IMR-90 (cell line): ENCODE data around the gene MARK2. TPM values are rescaled to one million over a fixed set of nuclear protein-coding genes. Genes with fewer than 3 reads are reported as not detected.

Experiments
- ATAC-seq: fragments of 200-7000 bp; cut with Tn5 transposase; 2 replicates; pipeline ENCODE4 v1.9.1; 2020; ENCODE audit warnings: low read depth, mild to moderate bottlenecking, moderate library complexity
- BruUV-seq: library from RNA; stranded (reverse); fragments of 400-500 nt; replicated peaks from 2 replicates; lab custom pipeline; 2021; lab: Mats Ljungman, UMichigan
- CTCF ChIA-PET: fragments of 300-600 bp; formaldehyde crosslinking; extraction: SDS; loops from one replicate; lab custom pipeline; 2021; ENCODE audit warnings: antibody characterized with exemption; lab: Yijun Ruan, JAX
- POLR2A ChIA-PET: fragments of 300-600 bp; sonication (Branson Sonifier 250); formaldehyde crosslinking; loops from one replicate; lab custom pipeline; 2022; ENCODE audit warnings: antibody characterized with exemption; ENCODE audit not compliant: unreplicated experiment; lab: Charles Lee
- DNase-seq: peaks from one replicate; pipeline ENCODE4 v3.0.0; 2013
- H2AFZ ChIP-seq: replicated peaks from 2 replicates; pipeline ENCODE3; 2013; ENCODE audit warnings: low read length, mild to moderate bottlenecking; ENCODE audit not compliant: poor library complexity
- H2AK5ac ChIP-seq: 2 replicates; pipeline ENCODE4 v1.6.1; 2013; ENCODE audit warnings: low read depth, low read length, inconsistent platforms
- H2AK9ac ChIP-seq: replicated peaks from 2 replicates; pipeline ENCODE3; 2013; ENCODE audit warnings: mild to moderate bottlenecking, low read depth, low read length, moderate library complexity; ENCODE audit not compliant: poor library complexity
- H2BK120ac ChIP-seq: 2 replicates; pipeline ENCODE4 v1.6.1; 2013; ENCODE audit warnings: low read depth, low read length, inconsistent platforms
- H2BK15ac ChIP-seq: 3 replicates; pipeline ENCODE4 v1.6.1; 2013; ENCODE audit warnings: low read depth, low read length, inconsistent platforms
- H2BK20ac ChIP-seq: 2 replicates; pipeline ENCODE4 v1.6.1; 2013; ENCODE audit warnings: low read depth, mild to moderate bottlenecking, inconsistent platforms, low read length, moderate library complexity
- H2BK5ac ChIP-seq: 2 replicates; pipeline ENCODE4 v1.6.1; 2013; ENCODE audit warnings: mild to moderate bottlenecking, low read depth, low read length, inconsistent platforms; ENCODE audit not compliant: poor library complexity, severe bottlenecking
- H3K14ac ChIP-seq: replicated peaks from 2 replicates; pipeline ENCODE4 v1.6.1; 2013; ENCODE audit warnings: low read depth, low read length, inconsistent platforms
- H3K18ac ChIP-seq: 2 replicates; pipeline ENCODE4 v1.6.1; 2013; ENCODE audit warnings: low read depth, low read length, control low read depth
- H3K23ac ChIP-seq: 2 replicates; pipeline ENCODE4 v1.6.1; 2013; ENCODE audit warnings: low read depth, low read length, inconsistent platforms
- H3K27ac ChIP-seq: 2 replicates; pipeline ENCODE4 v1.5.1; 2013; ENCODE audit warnings: mild to moderate bottlenecking, control low read depth, low read length; ENCODE audit not compliant: insufficient read depth
- H3K27me3 ChIP-seq: 2 replicates; pipeline ENCODE4 v1.6.1; 2013; ENCODE audit warnings: low read length; ENCODE audit not compliant: control insufficient read depth, insufficient read depth
- H3K36me3 ChIP-seq: 2 replicates; pipeline ENCODE4 v1.6.1; 2013; ENCODE audit warnings: low read length, mixed read lengths; ENCODE audit not compliant: control insufficient read depth, insufficient read depth
- H3K4ac ChIP-seq: 2 replicates; pipeline ENCODE4 v1.6.1; 2013; ENCODE audit warnings: low read depth, low read length, inconsistent platforms
- H3K4me1 ChIP-seq: 2 replicates; pipeline ENCODE4 v1.6.1; 2013; ENCODE audit warnings: low read length, mixed read lengths; ENCODE audit not compliant: control insufficient read depth, insufficient read depth
- H3K4me2 ChIP-seq: 2 replicates; pipeline ENCODE4 v1.6.1; 2013; ENCODE audit warnings: low read depth, mild to moderate bottlenecking, control low read depth, low read length, moderate library complexity
- H3K4me3 ChIP-seq: 2 replicates; pipeline ENCODE4 v1.5.1; 2013; ENCODE audit warnings: low read depth, mild to moderate bottlenecking, control low read depth, low read length, moderate library complexity; ENCODE audit not compliant: insufficient read depth
- H3K56ac ChIP-seq: 2 replicates; pipeline ENCODE4 v1.6.1; 2013; ENCODE audit warnings: low read length, inconsistent platforms; ENCODE audit not compliant: insufficient read depth; ENCODE audit errors: extremely low read depth
- H3K79me1 ChIP-seq, 2 experiments: 2 replicates each; pipeline ENCODE4 v1.6.1; 2013; ENCODE audit warnings: low read length in 2 of 2, inconsistent platforms in 1 of 2, low read depth in 1 of 2
- H3K9ac ChIP-seq: 2 replicates; pipeline ENCODE4 v1.6.1; 2013; ENCODE audit warnings: low read depth, low read length, control low read depth
- H3K9me1 ChIP-seq: 2 replicates; pipeline ENCODE4 v1.6.1; 2013; ENCODE audit warnings: low read length, inconsistent platforms; ENCODE audit not compliant: insufficient read depth
- H3K9me3 ChIP-seq: 2 replicates; pipeline ENCODE4 v1.6.1; 2013; ENCODE audit warnings: low read length; ENCODE audit not compliant: control insufficient read depth, insufficient read depth
- H4K20me1 ChIP-seq: 2 replicates; pipeline ENCODE4 v1.6.1; 2013; ENCODE audit warnings: low read length, inconsistent platforms; ENCODE audit not compliant: insufficient read depth
- H4K5ac ChIP-seq: 2 replicates; pipeline ENCODE4 v1.6.1; 2013; ENCODE audit warnings: mild to moderate bottlenecking, low read depth, low read length, control low read depth
- H4K8ac ChIP-seq, 2 experiments: 2 replicates each; pipeline ENCODE4 v1.6.1; 2013; ENCODE audit warnings: low read depth in 2 of 2, low read length in 2 of 2, control low read depth in 1 of 2, inconsistent platforms in 1 of 2
- H4K91ac ChIP-seq: 2 replicates; pipeline ENCODE4 v1.6.1; 2013; ENCODE audit warnings: low read depth, low read length, inconsistent platforms; ENCODE audit not compliant: insufficient read depth
- BHLHE40 ChIP-seq: fragments of 150-350 bp; IDR thresholded peaks from 2 replicates; pipeline ENCODE4 v1.6.1; 2016; ENCODE audit warnings: mild to moderate bottlenecking, low read depth, low read length
- CEBPB ChIP-seq: IDR thresholded peaks from 2 replicates; pipeline ENCODE4 v1.6.1; 2012; ENCODE audit warnings: low read depth, low read length, improper control_type of control experiment
- CHD1 ChIP-seq: IDR thresholded peaks from 2 replicates; pipeline ENCODE4 v1.6.1; 2012; ENCODE audit warnings: low read depth, low read length, improper control_type of control experiment
- FOS ChIP-seq: fragments of 150-350 bp; IDR thresholded peaks from 2 replicates; pipeline ENCODE4 v1.6.1; 2016; ENCODE audit warnings: low read depth, low read length
- MAFK ChIP-seq: IDR thresholded peaks from 2 replicates; pipeline ENCODE4 v1.6.1; 2012; ENCODE audit warnings: low read depth, low read length, improper control_type of control experiment
- MAZ ChIP-seq: IDR thresholded peaks from 2 replicates; pipeline ENCODE4 v1.6.1; 2012; ENCODE audit warnings: low read depth, mild to moderate bottlenecking, low read length, improper control_type of control experiment, moderate library complexity, borderline replicate concordance
- MXI1 ChIP-seq: IDR thresholded peaks from 2 replicates; pipeline ENCODE4 v1.6.1; 2012; ENCODE audit warnings: low read depth, mild to moderate bottlenecking, low read length, moderate library complexity, borderline replicate concordance
- NFE2L2 ChIP-seq: fragments of 150-350 bp; IDR thresholded peaks from 2 replicates; pipeline ENCODE4 v1.6.1; 2016; ENCODE audit warnings: low read depth, mild to moderate bottlenecking, low read length
- POLR2A ChIP-seq: IDR thresholded peaks from 2 replicates; pipeline ENCODE4 v1.6.1; 2012; ENCODE audit warnings: mild to moderate bottlenecking, low read depth, low read length
- RAD21 ChIP-seq: IDR thresholded peaks from 2 replicates; pipeline ENCODE4 v1.6.1; 2012; ENCODE audit warnings: low read length, improper control_type of control experiment
- RCOR1 ChIP-seq: IDR thresholded peaks from 2 replicates; pipeline ENCODE4 v1.6.1; 2012; ENCODE audit warnings: mild to moderate bottlenecking, low read length, improper control_type of control experiment; ENCODE audit not compliant: insufficient replicate concordance
- SMC3 ChIP-seq: fragments of 150-350 bp; IDR thresholded peaks from 2 replicates; pipeline ENCODE4 v1.6.1; 2016; ENCODE audit warnings: low read depth, mild to moderate bottlenecking, antibody characterized with exemption, low read length, moderate library complexity
- WGBS, 2 experiments: methylation state at CpG; one replicate each; pipeline versions ENCODE4 v1.1.5 to v1.1.7; 2013; ENCODE audit warnings: missing lambda C conversion rate in 2 of 2; ENCODE audit not compliant: insufficient read length in 1 of 2; ENCODE audit errors: extremely low coverage in 2 of 2; 5-methylcytosine and 5-hydroxymethylcytosine counted together
- dilution Hi-C: fragments of 300-500 bp; cut with HindIII; formaldehyde crosslinking; loops from one replicate; pipeline ENCODE4 v1.14.3; 2018; ENCODE audit warnings: low sequenced_read_pairs; ENCODE audit not compliant: unreplicated experiment
- in situ Hi-C: fragments of 300-500 bp; cut with MboI; formaldehyde crosslinking; loops from 3 replicates; pipeline ENCODE4 v1.14.3; 2019; ENCODE audit warnings: low sequenced_read_pairs, inconsistent platforms, mixed read lengths
- intact Hi-C: fragments of 100-400 bp; cut with micrococcal nuclease; formaldehyde crosslinking; loops from 2 replicates; pipeline ENCODE4 v1.10.0; 2022
- polyA plus RNA-seq, 3 experiments: library from polyadenylated mRNA; depleted of rRNA; stranded (reverse); fragments of >200 nt; gene quantifications; 2 replicates each; pipeline ENCODE4 v1.2.3, GENCODE V29; 2012; ENCODE audit warnings: low replicate concordance in 1 of 3
- total RNA-seq: library from RNA; depleted of rRNA; stranded (reverse); fragments of >200 nt; gene quantifications from 2 replicates; pipeline ENCODE4 v1.2.3, GENCODE V29; 2012
- TF ChIP-seq, protein P1 (sequence below): fragments of 150-350 bp; IDR thresholded peaks from 2 replicates; pipeline ENCODE4 v1.6.1; 2016; ENCODE audit warnings: low read depth, mild to moderate bottlenecking, low read length, moderate library complexity, borderline replicate concordance
- TF ChIP-seq, protein P2 (sequence below): fragments of 150-350 bp; IDR thresholded peaks from 2 replicates; pipeline ENCODE4 v1.6.1; 2017; ENCODE audit warnings: mild to moderate bottlenecking, antibody characterized with exemption, low read length, low read depth
- TF ChIP-seq, protein P3 (sequence below): conservative IDR thresholded peaks from 2 replicates; pipeline ENCODE4 v1.5.1; 2012; ENCODE audit warnings: mild to moderate bottlenecking, low read depth, low read length, improper control_type of control experiment

The MARK2 gene
- total and polyA plus RNA-seq, 2 of the 4 experiments (the other 2 are of a cell fraction): 6.6 to 17.3 TPM

DNA sequence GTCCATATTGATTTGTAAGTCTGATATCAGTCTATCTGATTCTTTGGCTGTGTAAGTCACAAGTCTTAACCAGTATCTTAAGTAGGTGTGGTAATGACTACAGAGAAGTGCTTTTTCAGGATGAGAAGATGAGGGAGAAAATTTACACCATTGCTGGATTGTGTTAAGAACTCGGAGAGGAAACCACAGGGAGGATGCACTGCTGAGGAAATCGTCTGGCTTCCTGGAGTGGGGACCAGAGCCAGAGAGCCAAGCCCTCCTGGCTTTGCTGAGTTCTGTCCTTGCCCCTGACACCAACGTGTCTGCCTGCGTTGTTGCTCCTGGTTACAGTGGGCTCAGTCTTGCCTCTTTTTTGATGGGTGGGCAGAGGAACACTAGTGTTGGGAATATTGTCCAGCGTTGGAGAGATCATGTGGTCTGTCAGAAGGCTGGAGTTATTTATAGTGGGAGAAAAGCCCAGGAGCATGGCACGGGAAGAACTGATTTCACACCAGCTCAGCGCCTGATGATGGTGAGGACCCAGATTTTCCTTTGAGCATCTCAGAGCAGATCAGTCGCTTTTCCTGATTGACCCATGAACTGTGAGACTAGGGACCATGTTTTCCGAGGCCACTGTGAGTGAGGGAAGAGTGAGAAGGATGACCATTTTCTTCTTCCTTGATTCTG is 29.6 kb downstream of the MARK2 start:
- Histone ChIP-seq H4K20me1 (peaks cover 91% of the 10 kb centered on the region), H3K14ac (no peak overlapping the region), H3K36me3 (peaks cover 4% of the 10 kb centered on the region; the same call in 1 of the 2 replicates), H3K4me3 (no peak overlapping the region), H3K27ac (no peak overlapping the region), H4K91ac (no peak overlapping the region), H2BK20ac (no peak overlapping the region), H2BK15ac (no peak overlapping the region), H3K18ac (no peak overlapping the region), H3K9me1 (peaks cover 13% of the 10 kb centered on the region), H3K4me1 (peaks cover 16% of the 10 kb centered on the region; the same call in 1 of the 2 replicates), H2AFZ (no peak overlapping the region), H2BK120ac (no peak overlapping the region), H2BK5ac (no peak overlapping the region), H3K9me3 (no peaks in the 10 kb centered on the region), H3K4ac (no peak overlapping the region), H4K5ac (no peak overlapping the region), H3K9ac (no peak overlapping the region), H3K27me3 (no peaks in the 10 kb centered on the region), H3K79me1 (peaks cover 40 to 83% of the 10 kb centered on the region in 2 experiments), H2AK5ac (no peak overlapping the region), H3K4me2 (no peak overlapping the region), H4K8ac (no peak overlapping the region), H2AK9ac (no peak overlapping the region), H3K56ac (no peak overlapping the region), H3K23ac (no peak overlapping the region)
- BruUV-seq: no TSS peak
- ATAC-seq (no peak), DNase-seq (no peak)
- no peak for TF ChIP-seq POLR2A
- no peak for TF ChIP-seq RAD21
- TF ChIP-seq, protein P1, sequence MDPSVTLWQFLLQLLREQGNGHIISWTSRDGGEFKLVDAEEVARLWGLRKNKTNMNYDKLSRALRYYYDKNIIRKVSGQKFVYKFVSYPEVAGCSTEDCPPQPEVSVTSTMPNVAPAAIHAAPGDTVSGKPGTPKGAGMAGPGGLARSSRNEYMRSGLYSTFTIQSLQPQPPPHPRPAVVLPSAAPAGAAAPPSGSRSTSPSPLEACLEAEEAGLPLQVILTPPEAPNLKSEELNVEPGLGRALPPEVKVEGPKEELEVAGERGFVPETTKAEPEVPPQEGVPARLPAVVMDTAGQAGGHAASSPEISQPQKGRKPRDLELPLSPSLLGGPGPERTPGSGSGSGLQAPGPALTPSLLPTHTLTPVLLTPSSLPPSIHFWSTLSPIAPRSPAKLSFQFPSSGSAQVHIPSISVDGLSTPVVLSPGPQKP: no peak
- no peak for TF ChIP-seq SMC3
- no peak for TF ChIP-seq NFE2L2
- TF ChIP-seq RCOR1: no peak
- TF ChIP-seq FOS: no peak
- TF ChIP-seq CEBPB: no peak
- TF ChIP-seq MXI1: no peak
- TF ChIP-seq, protein P2, sequence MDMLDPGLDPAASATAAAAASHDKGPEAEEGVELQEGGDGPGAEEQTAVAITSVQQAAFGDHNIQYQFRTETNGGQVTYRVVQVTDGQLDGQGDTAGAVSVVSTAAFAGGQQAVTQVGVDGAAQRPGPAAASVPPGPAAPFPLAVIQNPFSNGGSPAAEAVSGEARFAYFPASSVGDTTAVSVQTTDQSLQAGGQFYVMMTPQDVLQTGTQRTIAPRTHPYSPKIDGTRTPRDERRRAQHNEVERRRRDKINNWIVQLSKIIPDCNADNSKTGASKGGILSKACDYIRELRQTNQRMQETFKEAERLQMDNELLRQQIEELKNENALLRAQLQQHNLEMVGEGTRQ: no peak
- TF ChIP-seq, protein P3, sequence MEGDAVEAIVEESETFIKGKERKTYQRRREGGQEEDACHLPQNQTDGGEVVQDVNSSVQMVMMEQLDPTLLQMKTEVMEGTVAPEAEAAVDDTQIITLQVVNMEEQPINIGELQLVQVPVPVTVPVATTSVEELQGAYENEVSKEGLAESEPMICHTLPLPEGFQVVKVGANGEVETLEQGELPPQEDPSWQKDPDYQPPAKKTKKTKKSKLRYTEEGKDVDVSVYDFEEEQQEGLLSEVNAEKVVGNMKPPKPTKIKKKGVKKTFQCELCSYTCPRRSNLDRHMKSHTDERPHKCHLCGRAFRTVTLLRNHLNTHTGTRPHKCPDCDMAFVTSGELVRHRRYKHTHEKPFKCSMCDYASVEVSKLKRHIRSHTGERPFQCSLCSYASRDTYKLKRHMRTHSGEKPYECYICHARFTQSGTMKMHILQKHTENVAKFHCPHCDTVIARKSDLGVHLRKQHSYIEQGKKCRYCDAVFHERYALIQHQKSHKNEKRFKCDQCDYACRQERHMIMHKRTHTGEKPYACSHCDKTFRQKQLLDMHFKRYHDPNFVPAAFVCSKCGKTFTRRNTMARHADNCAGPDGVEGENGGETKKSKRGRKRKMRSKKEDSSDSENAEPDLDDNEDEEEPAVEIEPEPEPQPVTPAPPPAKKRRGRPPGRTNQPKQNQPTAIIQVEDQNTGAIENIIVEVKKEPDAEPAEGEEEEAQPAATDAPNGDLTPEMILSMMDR: no peak
- no peak for TF ChIP-seq CHD1
- no peak for TF ChIP-seq MAZ
- TF ChIP-seq MAFK: no peak
- TF ChIP-seq BHLHE40: no peak
- in situ Hi-C loops (no loop called here), intact Hi-C loops (no loop called here), dilution Hi-C loops (no loop called here)
- ChIA-PET CTCF (interaction anchor here (0.6 kb wide), 1 partner anchor 11 kb away, joined by 4 read pairs; no protein-coding TSS in a partner anchor), POLR2A (no interaction called here)
- WGBS, 2 experiments: 83% methylated on average over 6 of the region's 9 CpGs; no CpG with 5 or more reads in 1 of the 2 experiments
